IMR-90 (cell line): ENCODE measurements around the gene DDHD1. TPM values are rescaled to one million over a fixed set of nuclear protein-coding genes. Genes with fewer than 3 reads are reported as not detected.
A peak's percentile ranks its signal among the peaks of the same experiment; 100 is the strongest.

Source experiments
- ATAC-seq: fragments of 200-7000 bp; cut with Tn5 transposase; 2 replicates; pipeline ENCODE4 v1.9.1; 2020; ENCODE audit warnings: low read depth, mild to moderate bottlenecking, moderate library complexity
- BruUV-seq: library from RNA; stranded (reverse); fragments of 400-500 nt; replicated peaks from 2 replicates; lab custom pipeline; 2021; lab: Mats Ljungman, UMichigan
- CTCF ChIA-PET: fragments of 300-600 bp; formaldehyde crosslinking; extraction: SDS; loops from one replicate; lab custom pipeline; 2021; ENCODE audit warnings: antibody characterized with exemption; lab: Yijun Ruan, JAX
- POLR2A ChIA-PET: fragments of 300-600 bp; sonication (Branson Sonifier 250); formaldehyde crosslinking; loops from one replicate; lab custom pipeline; 2022; ENCODE audit warnings: antibody characterized with exemption; ENCODE audit not compliant: unreplicated experiment; lab: Charles Lee
- DNase-seq: peaks from one replicate; pipeline ENCODE4 v3.0.0; 2013
- H2AFZ ChIP-seq: replicated peaks from 2 replicates; pipeline ENCODE3; 2013; ENCODE audit warnings: low read length, mild to moderate bottlenecking; ENCODE audit not compliant: poor library complexity
- H2AK5ac ChIP-seq: 2 replicates; pipeline ENCODE4 v1.6.1; 2013; ENCODE audit warnings: low read depth, low read length, inconsistent platforms
- H2AK9ac ChIP-seq: replicated peaks from 2 replicates; pipeline ENCODE3; 2013; ENCODE audit warnings: mild to moderate bottlenecking, low read depth, low read length, moderate library complexity; ENCODE audit not compliant: poor library complexity
- H2BK120ac ChIP-seq: 2 replicates; pipeline ENCODE4 v1.6.1; 2013; ENCODE audit warnings: low read depth, low read length, inconsistent platforms
- H2BK15ac ChIP-seq: 3 replicates; pipeline ENCODE4 v1.6.1; 2013; ENCODE audit warnings: low read depth, low read length, inconsistent platforms
- H2BK20ac ChIP-seq: 2 replicates; pipeline ENCODE4 v1.6.1; 2013; ENCODE audit warnings: low read depth, mild to moderate bottlenecking, inconsistent platforms, low read length, moderate library complexity
- H2BK5ac ChIP-seq: 2 replicates; pipeline ENCODE4 v1.6.1; 2013; ENCODE audit warnings: mild to moderate bottlenecking, low read depth, low read length, inconsistent platforms; ENCODE audit not compliant: poor library complexity, severe bottlenecking
- H3K14ac ChIP-seq: replicated peaks from 2 replicates; pipeline ENCODE4 v1.6.1; 2013; ENCODE audit warnings: low read depth, low read length, inconsistent platforms
- H3K18ac ChIP-seq: 2 replicates; pipeline ENCODE4 v1.6.1; 2013; ENCODE audit warnings: low read depth, low read length, control low read depth
- H3K23ac ChIP-seq: 2 replicates; pipeline ENCODE4 v1.6.1; 2013; ENCODE audit warnings: low read depth, low read length, inconsistent platforms
- H3K27ac ChIP-seq: 2 replicates; pipeline ENCODE4 v1.5.1; 2013; ENCODE audit warnings: mild to moderate bottlenecking, control low read depth, low read length; ENCODE audit not compliant: insufficient read depth
- H3K27me3 ChIP-seq: 2 replicates; pipeline ENCODE4 v1.6.1; 2013; ENCODE audit warnings: low read length; ENCODE audit not compliant: control insufficient read depth, insufficient read depth
- H3K36me3 ChIP-seq: 2 replicates; pipeline ENCODE4 v1.6.1; 2013; ENCODE audit warnings: low read length, mixed read lengths; ENCODE audit not compliant: control insufficient read depth, insufficient read depth
- H3K4ac ChIP-seq: 2 replicates; pipeline ENCODE4 v1.6.1; 2013; ENCODE audit warnings: low read depth, low read length, inconsistent platforms
- H3K4me1 ChIP-seq: 2 replicates; pipeline ENCODE4 v1.6.1; 2013; ENCODE audit warnings: low read length, mixed read lengths; ENCODE audit not compliant: control insufficient read depth, insufficient read depth
- H3K4me2 ChIP-seq: 2 replicates; pipeline ENCODE4 v1.6.1; 2013; ENCODE audit warnings: low read depth, mild to moderate bottlenecking, control low read depth, low read length, moderate library complexity
- H3K4me3 ChIP-seq: 2 replicates; pipeline ENCODE4 v1.5.1; 2013; ENCODE audit warnings: low read depth, mild to moderate bottlenecking, control low read depth, low read length, moderate library complexity; ENCODE audit not compliant: insufficient read depth
- H3K56ac ChIP-seq: 2 replicates; pipeline ENCODE4 v1.6.1; 2013; ENCODE audit warnings: low read length, inconsistent platforms; ENCODE audit not compliant: insufficient read depth; ENCODE audit errors: extremely low read depth
- H3K79me1 ChIP-seq, 2 experiments: 2 replicates each; pipeline ENCODE4 v1.6.1; 2013; ENCODE audit warnings: low read length in 2 of 2, inconsistent platforms in 1 of 2, low read depth in 1 of 2
- H3K9ac ChIP-seq: 2 replicates; pipeline ENCODE4 v1.6.1; 2013; ENCODE audit warnings: low read depth, low read length, control low read depth
- H3K9me1 ChIP-seq: 2 replicates; pipeline ENCODE4 v1.6.1; 2013; ENCODE audit warnings: low read length, inconsistent platforms; ENCODE audit not compliant: insufficient read depth
- H3K9me3 ChIP-seq: 2 replicates; pipeline ENCODE4 v1.6.1; 2013; ENCODE audit warnings: low read length; ENCODE audit not compliant: control insufficient read depth, insufficient read depth
- H4K20me1 ChIP-seq: 2 replicates; pipeline ENCODE4 v1.6.1; 2013; ENCODE audit warnings: low read length, inconsistent platforms; ENCODE audit not compliant: insufficient read depth
- H4K5ac ChIP-seq: 2 replicates; pipeline ENCODE4 v1.6.1; 2013; ENCODE audit warnings: mild to moderate bottlenecking, low read depth, low read length, control low read depth
- H4K8ac ChIP-seq, 2 experiments: 2 replicates each; pipeline ENCODE4 v1.6.1; 2013; ENCODE audit warnings: low read depth in 2 of 2, low read length in 2 of 2, control low read depth in 1 of 2, inconsistent platforms in 1 of 2
- H4K91ac ChIP-seq: 2 replicates; pipeline ENCODE4 v1.6.1; 2013; ENCODE audit warnings: low read depth, low read length, inconsistent platforms; ENCODE audit not compliant: insufficient read depth
- BHLHE40 ChIP-seq: fragments of 150-350 bp; IDR thresholded peaks from 2 replicates; pipeline ENCODE4 v1.6.1; 2016; ENCODE audit warnings: mild to moderate bottlenecking, low read depth, low read length
- ELK1 ChIP-seq: fragments of 150-350 bp; IDR thresholded peaks from 2 replicates; pipeline ENCODE4 v1.6.1; 2016; ENCODE audit warnings: low read depth, mild to moderate bottlenecking, low read length, moderate library complexity, borderline replicate concordance
- SMC3 ChIP-seq: fragments of 150-350 bp; IDR thresholded peaks from 2 replicates; pipeline ENCODE4 v1.6.1; 2016; ENCODE audit warnings: low read depth, mild to moderate bottlenecking, antibody characterized with exemption, low read length, moderate library complexity
- WGBS, 2 experiments: methylation state at CpG; one replicate each; pipeline versions ENCODE4 v1.1.5 to v1.1.7; 2013; ENCODE audit warnings: missing lambda C conversion rate in 2 of 2; ENCODE audit not compliant: insufficient read length in 1 of 2; ENCODE audit errors: extremely low coverage in 2 of 2; 5-methylcytosine and 5-hydroxymethylcytosine counted together
- dilution Hi-C: fragments of 300-500 bp; cut with HindIII; formaldehyde crosslinking; loops from one replicate; pipeline ENCODE4 v1.14.3; 2018; ENCODE audit warnings: low sequenced_read_pairs; ENCODE audit not compliant: unreplicated experiment
- in situ Hi-C: fragments of 300-500 bp; cut with MboI; formaldehyde crosslinking; loops from 3 replicates; pipeline ENCODE4 v1.14.3; 2019; ENCODE audit warnings: low sequenced_read_pairs, inconsistent platforms, mixed read lengths
- intact Hi-C: fragments of 100-400 bp; cut with micrococcal nuclease; formaldehyde crosslinking; loops from 2 replicates; pipeline ENCODE4 v1.10.0; 2022
- polyA plus RNA-seq, 3 experiments: library from polyadenylated mRNA; depleted of rRNA; stranded (reverse); fragments of >200 nt; gene quantifications; 2 replicates each; pipeline ENCODE4 v1.2.3, GENCODE V29; 2012; ENCODE audit warnings: low replicate concordance in 1 of 3
- total RNA-seq: library from RNA; depleted of rRNA; stranded (reverse); fragments of >200 nt; gene quantifications from 2 replicates; pipeline ENCODE4 v1.2.3, GENCODE V29; 2012

The DDHD1 gene
- total and polyA plus RNA-seq, 2 of the 4 experiments (the other 2 are of a cell fraction), result 4.5 to 9.0 TPM

GRCh38 chr14:53047307-53048069, 105.6 kb downstream of the DDHD1 start:
- Histone ChIP-seq H3K14ac (no peak overlapping the region; the same call in 1 of the 2 replicates), H3K27me3 (no peaks in the 10 kb centered on the region), H3K4me1 (peaks cover 13% of the 10 kb centered on the region), H4K91ac (0 out of 2 replicates have a peak overlapping the region, but pooled peaks have one; percentile 34), H3K4me2 (no peak overlapping the region), H3K79me1 (peaks cover 0 to 14% of the 10 kb centered on the region in 2 experiments; a peak in 1 of 4 replicates), H3K18ac (peak overlapping the region; percentile 27; the same call in 1 of the 2 replicates), H3K27ac (peak overlapping the region; percentile 67; the same call in 1 of the 2 replicates), H4K8ac (no peak overlapping the region), H3K23ac (0 out of 2 replicates have a peak overlapping the region, but pooled peaks have one; percentile 74), H2AK9ac (no peak overlapping the region), H3K9me3 (no peaks in the 10 kb centered on the region), H2AK5ac (no peak overlapping the region), H2BK120ac (peak overlapping the region; percentile 36; the same call in 1 of the 2 replicates), H2BK5ac (peak overlapping the region; percentile 72), H3K9ac (no peak overlapping the region), H2BK20ac (peak overlapping the region; percentile 72; the same call in 1 of the 2 replicates), H3K4ac (peak overlapping the region; percentile 66), H2AFZ (no peak overlapping the region), H3K4me3 (no peak overlapping the region), H3K56ac (no peak overlapping the region), H3K36me3 (peaks cover 1% of the 10 kb centered on the region; the same call in 1 of the 2 replicates), H3K9me1 (peaks cover 14% of the 10 kb centered on the region; the same call in 1 of the 2 replicates), H4K20me1 (no peaks in the 10 kb centered on the region), H2BK15ac (peak overlapping the region; percentile 91; the same call in 1 of the 3 replicates), H4K5ac (peak overlapping the region; percentile 22; the same call in 1 of the 2 replicates)
- intact Hi-C loops, result loop anchor here (10.0 kb wide), 1 partner anchor 1297 kb away; no protein-coding TSS in a partner anchor
- ChIA-PET CTCF (interaction anchor here (0.7 kb wide), 1 partner anchor 105 kb away, joined by 3 read pairs; no protein-coding TSS in a partner anchor), POLR2A (no interaction called here)
- TF ChIP-seq BHLHE40 (no peak), SMC3 (no peak), ELK1 (no peak)
- ATAC-seq, result peak; percentile 19; the same call in 1 of the 2 replicates
- WGBS, 2 experiments, result no CpG with 5 or more reads among the region's 5 CpGs
- DNase-seq, result peak; percentile 37
- in situ Hi-C loops, result no loop called here
- BruUV-seq, result no TSS peak
- dilution Hi-C loops, result no loop called here
